Mammary epithelial cell (primary cell): ENCODE data around the gene ATXN1.

ENCODE experiments used
- CTCF ChIP-seq, 2 donors: IDR thresholded peaks in 1 of 2; conservative IDR thresholded peaks in 1 of 2; 2 replicates each; pipeline ENCODE4 v1.5.1; 2011 to 2012; ENCODE audit warnings: inconsistent platforms in 2 of 2, low read length in 2 of 2, mild to moderate bottlenecking in 2 of 2, control low read depth in 1 of 2, low read depth in 1 of 2; ENCODE audit not compliant: insufficient read depth in 1 of 2; ENCODE audit errors: extremely low read depth in 1 of 2
- EZH2 ChIP-seq: IDR thresholded peaks from 2 replicates; pipeline ENCODE4 v1.6.1; 2012; ENCODE audit warnings: low read length, inconsistent platforms, borderline replicate concordance

DNA sequence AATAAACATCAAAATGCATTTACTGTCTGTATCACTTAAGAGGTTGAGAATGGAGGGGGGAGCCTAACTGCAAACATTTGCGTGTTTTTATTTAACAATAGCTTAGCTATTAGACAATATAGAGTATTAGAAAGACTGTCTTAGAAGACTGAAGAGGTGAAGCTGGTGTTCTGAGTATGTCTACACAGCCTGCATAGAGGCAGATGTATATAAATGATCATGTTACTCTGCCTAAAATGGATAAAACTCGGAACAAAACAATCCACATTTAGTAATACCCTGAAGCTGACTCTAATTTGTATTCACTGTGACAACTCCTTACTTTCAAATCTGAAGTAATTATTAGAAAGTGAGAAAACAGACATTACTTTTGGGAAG lies 340.9 kb downstream of the ATXN1 start:
- TF ChIP-seq CTCF (conservative IDR thresholded peaks at IDR 0.05 in 1 of 2, IDR thresholded peaks at IDR 0.05 in 1 of 2; ENCODE audit: extremely low read depth in 1 of 2, insufficient read depth in 1 of 2, low read depth in 1 of 2, low read length in 2 of 2) (no peak), EZH2 (no peak)
